Karpas-422 (cell line): Measurements from ENCODE around the gene CTNND2. TPM values are rescaled to one million over a fixed set of nuclear protein-coding genes. Genes with fewer than 3 reads are reported as not detected.

Source experiments
- DNase-seq: peaks from one replicate; pipeline ENCODE4 v3.0.0-alpha.2; 2015
- H2AFZ ChIP-seq: fragments of 200-600 bp; sonication (generic); 2 replicates; pipeline ENCODE4 v1.6.1; 2014; ENCODE audit warnings: antibody characterized with exemption, low read length, mixed read lengths
- H3K27ac ChIP-seq: fragments of 200-600 bp; sonication (generic); 2 replicates; pipeline ENCODE4 v1.5.1; 2014; ENCODE audit warnings: mild to moderate bottlenecking, low read length, moderate library complexity
- H3K27me3 ChIP-seq: fragments of 200-600 bp; sonication (generic); 2 replicates; pipeline ENCODE4 v1.6.1; 2014; ENCODE audit warnings: low read length, mixed read lengths
- H3K36me3 ChIP-seq: fragments of 200-600 bp; sonication (generic); 2 replicates; pipeline ENCODE4 v1.6.1; 2014; ENCODE audit warnings: low read length, mixed read lengths; ENCODE audit not compliant: insufficient read depth
- H3K4me1 ChIP-seq: fragments of 200-600 bp; sonication (generic); 2 replicates; pipeline ENCODE4 v1.6.1; 2014; ENCODE audit warnings: mild to moderate bottlenecking, low read length, mixed read lengths
- H3K4me2 ChIP-seq: fragments of 200-600 bp; sonication (generic); 2 replicates; pipeline ENCODE4 v1.6.1; 2014; ENCODE audit warnings: low read length, low read depth, mild to moderate bottlenecking; ENCODE audit not compliant: poor library complexity, severe bottlenecking
- H3K4me3 ChIP-seq: fragments of 200-600 bp; sonication (generic); 2 replicates; pipeline ENCODE4 v1.5.1; 2014; ENCODE audit warnings: mild to moderate bottlenecking, antibody characterized with exemption, low read length, mixed read lengths
- H3K79me2 ChIP-seq: fragments of 200-600 bp; sonication (generic); 2 replicates; pipeline ENCODE4 v1.6.1; 2014; ENCODE audit warnings: mild to moderate bottlenecking, low read length, mixed read lengths
- H3K9ac ChIP-seq: fragments of 200-600 bp; sonication (generic); 2 replicates; pipeline ENCODE4 v1.6.0; 2014; ENCODE audit warnings: low read length
- H3K9me2 ChIP-seq: fragments of 200-600 bp; sonication (generic), shearing (Covaris generic); replicated peaks from 2 replicates; pipeline ENCODE4 v1.6.0; 2014; ENCODE audit warnings: mild to moderate bottlenecking, low read length, moderate library complexity; ENCODE audit not compliant: insufficient read depth
- H3K9me3 ChIP-seq: fragments of 300-700, 200-600 bp; sonication (generic); 2 replicates; pipeline ENCODE4 v1.6.1; 2014; ENCODE audit warnings: low read length, mixed read lengths
- H4K20me1 ChIP-seq: fragments of 200-600 bp; sonication (generic); 2 replicates; pipeline ENCODE4 v1.6.1; 2014; ENCODE audit warnings: mild to moderate bottlenecking, antibody characterized with exemption, low read length, low read depth; ENCODE audit not compliant: insufficient read depth
- total RNA-seq: library from RNA; depleted of rRNA; stranded (reverse); fragments of >200 nt; shearing (Covaris generic); gene quantifications from 2 replicates; pipeline ENCODE4 v1.2.3, GENCODE V29; 2014; ENCODE audit warnings: low replicate concordance

Gene CTNND2
- total RNA-seq, 1 experiment from 2014 or later = not detected

- H3K9me3 ChIP-seq = no peaks in the 10 kb centered on the region
- no peak for DNase-seq
- no peaks in the 10 kb centered on the region for H3K4me1 ChIP-seq
- H3K79me2 ChIP-seq = no peaks in the 10 kb centered on the region
- H2AFZ ChIP-seq = no peak overlapping the region
- no peaks in the 10 kb centered on the region for H3K9me2 ChIP-seq
- H4K20me1 ChIP-seq = no peaks in the 10 kb centered on the region
- H3K27me3 ChIP-seq = no peaks in the 10 kb centered on the region
- H3K4me3 ChIP-seq = no peak overlapping the region
- H3K36me3 ChIP-seq = no peaks in the 10 kb centered on the region
- no peak overlapping the region for H3K9ac ChIP-seq
- no peak overlapping the region for H3K4me2 ChIP-seq
- no peak overlapping the region for H3K27ac ChIP-seq
These were observed 859.7 kb downstream of the CTNND2 start for GRCh38 chr5:11044581-11044980.

GRCh38 chr5:11043881-11044280 lies 860.4 kb downstream of the CTNND2 start:
- H3K27ac ChIP-seq = no peak overlapping the region
- no peaks in the 10 kb centered on the region for H3K4me1 ChIP-seq

GRCh38 chr5:11040345-11040744 lies 863.9 kb downstream of the CTNND2 start:
- H2AFZ ChIP-seq = no peak overlapping the region
- no peak overlapping the region for H3K27ac ChIP-seq
- DNase-seq = no peak
- H3K4me1 ChIP-seq = no peaks in the 10 kb centered on the region
- H3K9me3 ChIP-seq = no peaks in the 10 kb centered on the region
- H3K9me2 ChIP-seq = no peaks in the 10 kb centered on the region
- no peak overlapping the region for H3K9ac ChIP-seq
- H3K4me3 ChIP-seq = no peak overlapping the region
- no peaks in the 10 kb centered on the region for H4K20me1 ChIP-seq
- no peaks in the 10 kb centered on the region for H3K27me3 ChIP-seq
- H3K36me3 ChIP-seq = no peaks in the 10 kb centered on the region
- no peaks in the 10 kb centered on the region for H3K79me2 ChIP-seq
- no peak overlapping the region for H3K4me2 ChIP-seq

More at GRCh38 chr5:11043881-11044280, 860.4 kb downstream of the CTNND2 start:
- H3K9me3 ChIP-seq = no peaks in the 10 kb centered on the region
- H4K20me1 ChIP-seq = no peaks in the 10 kb centered on the region
- H3K4me3 ChIP-seq = no peak overlapping the region
- H3K36me3 ChIP-seq = no peaks in the 10 kb centered on the region
- H3K9me2 ChIP-seq = no peaks in the 10 kb centered on the region
- no peak overlapping the region for H2AFZ ChIP-seq
- H3K27me3 ChIP-seq = no peaks in the 10 kb centered on the region
- no peak overlapping the region for H3K9ac ChIP-seq
- H3K79me2 ChIP-seq = no peaks in the 10 kb centered on the region
- H3K4me2 ChIP-seq = no peak overlapping the region
- DNase-seq = no peak

GRCh38 chr5:11038772-11039171 lies 865.5 kb downstream of the CTNND2 start:
- H3K4me2 ChIP-seq = no peak overlapping the region
- H3K9ac ChIP-seq = no peak overlapping the region
- H3K9me2 ChIP-seq = no peaks in the 10 kb centered on the region
- no peaks in the 10 kb centered on the region for H4K20me1 ChIP-seq
- no peaks in the 10 kb centered on the region for H3K4me1 ChIP-seq
- H3K9me3 ChIP-seq = no peaks in the 10 kb centered on the region
- H3K36me3 ChIP-seq = no peaks in the 10 kb centered on the region
- no peak overlapping the region for H3K27ac ChIP-seq
- H3K4me3 ChIP-seq = no peak overlapping the region
- DNase-seq = no peak
- no peak overlapping the region for H2AFZ ChIP-seq
- H3K27me3 ChIP-seq = 0 out of 2 replicates have a peak, but pooled peaks cover 2% of the 10 kb centered on the region
- H3K79me2 ChIP-seq = no peaks in the 10 kb centered on the region

- H3K79me2 ChIP-seq = no peaks in the 10 kb centered on the region
- no peak for DNase-seq
- no peak overlapping the region for H3K9ac ChIP-seq
- no peaks in the 10 kb centered on the region for H3K36me3 ChIP-seq
- no peaks in the 10 kb centered on the region for H4K20me1 ChIP-seq
- no peak overlapping the region for H2AFZ ChIP-seq
- 0 out of 2 replicates have a peak, but pooled peaks cover 2% of the 10 kb centered on the region for H3K27me3 ChIP-seq
- H3K27ac ChIP-seq = no peak overlapping the region
- H3K9me3 ChIP-seq = no peaks in the 10 kb centered on the region
- H3K4me1 ChIP-seq = no peaks in the 10 kb centered on the region
- H3K4me3 ChIP-seq = no peak overlapping the region
- no peak overlapping the region for H3K4me2 ChIP-seq
- no peaks in the 10 kb centered on the region for H3K9me2 ChIP-seq
These were observed 866.3 kb downstream of the CTNND2 start for GRCh38 chr5:11037941-11038340.

- H3K9me3 ChIP-seq = no peaks in the 10 kb centered on the region
- DNase-seq = no peak
- no peak overlapping the region for H3K4me3 ChIP-seq
- H3K36me3 ChIP-seq = no peaks in the 10 kb centered on the region
- no peaks in the 10 kb centered on the region for H3K79me2 ChIP-seq
- 0 out of 2 replicates have a peak, but pooled peaks cover 2% of the 10 kb centered on the region for H3K27me3 ChIP-seq
- no peak overlapping the region for H3K4me2 ChIP-seq
- H4K20me1 ChIP-seq = no peaks in the 10 kb centered on the region
- H3K4me1 ChIP-seq = no peaks in the 10 kb centered on the region
- H3K27ac ChIP-seq = no peak overlapping the region
- no peaks in the 10 kb centered on the region for H3K9me2 ChIP-seq
- H3K9ac ChIP-seq = no peak overlapping the region
- no peak overlapping the region for H2AFZ ChIP-seq
These were observed 867.2 kb downstream of the CTNND2 start for GRCh38 chr5:11037080-11037479.

- Histone ChIP-seq H2AFZ (no peak overlapping the region), H3K36me3 (no peaks in the 10 kb centered on the region), H3K27ac (no peak overlapping the region), H3K9me3 (no peaks in the 10 kb centered on the region), H3K9ac (no peak overlapping the region), H3K27me3 (0 out of 2 replicates have a peak, but pooled peaks cover 2% of the 10 kb centered on the region), H4K20me1 (no peaks in the 10 kb centered on the region), H3K9me2 (no peaks in the 10 kb centered on the region), H3K4me3 (no peak overlapping the region), H3K4me1 (no peaks in the 10 kb centered on the region), H3K4me2 (no peak overlapping the region), H3K79me2 (no peaks in the 10 kb centered on the region)
- no peak for DNase-seq
These were observed 873.6 kb downstream of the CTNND2 start for GRCh38 chr5:11030671-11031070.

- no peak overlapping the region for H3K4me3 ChIP-seq
- H3K27ac ChIP-seq = no peak overlapping the region
- H3K9me3 ChIP-seq = no peaks in the 10 kb centered on the region
- DNase-seq = no peak
- no peaks in the 10 kb centered on the region for H3K4me1 ChIP-seq
- no peak overlapping the region for H2AFZ ChIP-seq
- H3K27me3 ChIP-seq = no peaks in the 10 kb centered on the region
- no peaks in the 10 kb centered on the region for H3K79me2 ChIP-seq
- no peak overlapping the region for H3K9ac ChIP-seq
- H4K20me1 ChIP-seq = no peaks in the 10 kb centered on the region
- no peak overlapping the region for H3K4me2 ChIP-seq
- no peaks in the 10 kb centered on the region for H3K36me3 ChIP-seq
- no peaks in the 10 kb centered on the region for H3K9me2 ChIP-seq
These were observed 876.6 kb downstream of the CTNND2 start for GRCh38 chr5:11027660-11028059.

GRCh38 chr5:11026543-11026942 lies 877.7 kb downstream of the CTNND2 start:
- Histone ChIP-seq H4K20me1 (no peaks in the 10 kb centered on the region), H3K79me2 (no peaks in the 10 kb centered on the region), H2AFZ (no peak overlapping the region), H3K4me3 (no peak overlapping the region), H3K27ac (no peak overlapping the region), H3K4me2 (no peak overlapping the region), H3K4me1 (no peaks in the 10 kb centered on the region), H3K36me3 (no peaks in the 10 kb centered on the region), H3K9me3 (no peaks in the 10 kb centered on the region), H3K9me2 (no peaks in the 10 kb centered on the region), H3K27me3 (no peaks in the 10 kb centered on the region), H3K9ac (no peak overlapping the region)
- no peak for DNase-seq
